ENCODE results near the gene ELAC2. TPM values are rescaled to one million over a fixed set of nuclear protein-coding genes. Genes with fewer than 3 reads are reported as not detected.

The ELAC2 gene
- total RNA-seq, 6 experiments from 2014 or later = 49.8 to 63.8 (median 55.7) TPM

GRCh38 chr17:13004336-13004735 lies 13.5 kb downstream of the ELAC2 start:
- Mint-ChIP-seq H3K4me3 (no peak overlapping the region), H3K4me1 (ENCODE audit: low read depth) (peaks cover 9% of the 10 kb centered on the region), H3K36me3 (ENCODE audit: low read depth) (no peaks in the 10 kb centered on the region; the same call in 1 of the 2 replicates), H3K27ac (no peak overlapping the region), H3K9me3 (no peaks in the 10 kb centered on the region), H3K27me3 (ENCODE audit: insufficient read depth) (no peaks in the 10 kb centered on the region; the same call in 1 of the 2 replicates)
- TF ChIP-seq, protein P1, sequence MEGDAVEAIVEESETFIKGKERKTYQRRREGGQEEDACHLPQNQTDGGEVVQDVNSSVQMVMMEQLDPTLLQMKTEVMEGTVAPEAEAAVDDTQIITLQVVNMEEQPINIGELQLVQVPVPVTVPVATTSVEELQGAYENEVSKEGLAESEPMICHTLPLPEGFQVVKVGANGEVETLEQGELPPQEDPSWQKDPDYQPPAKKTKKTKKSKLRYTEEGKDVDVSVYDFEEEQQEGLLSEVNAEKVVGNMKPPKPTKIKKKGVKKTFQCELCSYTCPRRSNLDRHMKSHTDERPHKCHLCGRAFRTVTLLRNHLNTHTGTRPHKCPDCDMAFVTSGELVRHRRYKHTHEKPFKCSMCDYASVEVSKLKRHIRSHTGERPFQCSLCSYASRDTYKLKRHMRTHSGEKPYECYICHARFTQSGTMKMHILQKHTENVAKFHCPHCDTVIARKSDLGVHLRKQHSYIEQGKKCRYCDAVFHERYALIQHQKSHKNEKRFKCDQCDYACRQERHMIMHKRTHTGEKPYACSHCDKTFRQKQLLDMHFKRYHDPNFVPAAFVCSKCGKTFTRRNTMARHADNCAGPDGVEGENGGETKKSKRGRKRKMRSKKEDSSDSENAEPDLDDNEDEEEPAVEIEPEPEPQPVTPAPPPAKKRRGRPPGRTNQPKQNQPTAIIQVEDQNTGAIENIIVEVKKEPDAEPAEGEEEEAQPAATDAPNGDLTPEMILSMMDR (IDR thresholded peaks at IDR 0.05) = no peak
- DNase-seq = no peak

DNA sequence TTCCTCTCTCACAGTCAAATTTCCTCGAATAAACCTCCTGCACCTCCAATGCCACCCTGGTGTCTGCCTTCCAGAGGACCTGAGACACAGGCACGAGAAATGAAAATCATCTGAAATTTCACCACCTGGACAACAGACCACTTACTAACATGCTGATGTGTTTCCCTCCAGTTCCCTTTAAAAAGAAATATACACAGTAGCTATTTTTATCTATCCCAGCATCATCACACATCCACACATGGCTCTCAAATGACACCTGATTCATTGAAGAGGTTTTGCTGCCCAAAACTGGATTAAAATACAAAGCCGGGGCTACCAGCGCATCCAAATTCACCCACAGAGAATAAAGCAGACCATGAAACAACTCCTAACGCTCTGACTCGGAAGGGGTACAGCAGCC lies 13.9 kb downstream of the ELAC2 start:
- no peak for DNase-seq
- peaks cover 9% of the 10 kb centered on the region for H3K4me1 Mint-ChIP-seq (ENCODE audit: low read depth)
- H3K9me3 Mint-ChIP-seq = no peaks in the 10 kb centered on the region
- H3K27ac Mint-ChIP-seq = no peak overlapping the region
- no peak overlapping the region for H3K4me3 Mint-ChIP-seq
- H3K36me3 Mint-ChIP-seq (ENCODE audit: low read depth) = no peaks in the 10 kb centered on the region; the same call in 1 of the 2 replicates
- TF ChIP-seq, protein P1 (IDR thresholded peaks at IDR 0.05) = no peak
- H3K27me3 Mint-ChIP-seq (ENCODE audit: insufficient read depth) = no peaks in the 10 kb centered on the region; the same call in 1 of the 2 replicates

DNA sequence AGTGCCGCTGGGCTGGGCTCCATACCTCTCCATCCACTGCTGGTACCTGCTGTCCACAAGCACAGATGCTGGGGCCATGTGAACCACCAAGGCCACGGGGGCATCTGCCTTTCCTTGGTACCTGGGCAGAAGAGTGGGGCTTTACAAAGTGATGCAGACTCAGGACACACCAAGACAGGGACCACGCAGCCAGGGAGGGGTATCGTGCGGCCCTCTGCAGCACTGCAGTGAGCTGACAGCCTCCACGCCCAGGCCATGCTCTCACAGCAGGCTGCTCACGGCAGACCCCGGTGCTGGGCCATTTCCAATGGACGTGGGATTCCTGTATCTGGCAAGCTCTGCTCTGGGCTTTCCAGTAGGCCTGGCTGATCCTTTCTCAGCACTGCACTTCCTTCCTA lies 14.4 kb downstream of the ELAC2 start:
- DNase-seq = no peak
- H3K27ac Mint-ChIP-seq = no peak overlapping the region
- H3K36me3 Mint-ChIP-seq (ENCODE audit: low read depth) = no peaks in the 10 kb centered on the region; the same call in 1 of the 2 replicates
- H3K9me3 Mint-ChIP-seq = no peaks in the 10 kb centered on the region
- H3K4me1 Mint-ChIP-seq (ENCODE audit: low read depth) = peaks cover 9% of the 10 kb centered on the region
- TF ChIP-seq, protein P1 (IDR thresholded peaks at IDR 0.05) = peak; percentile 2
- H3K27me3 Mint-ChIP-seq (ENCODE audit: insufficient read depth) = no peaks in the 10 kb centered on the region; the same call in 1 of the 2 replicates
- H3K4me3 Mint-ChIP-seq = no peak overlapping the region

GRCh38 chr17:13002761-13003453 lies 14.9 kb downstream of the ELAC2 start:
- Mint-ChIP-seq H3K27ac (no peak overlapping the region), H3K27me3 (ENCODE audit: insufficient read depth) (no peaks in the 10 kb centered on the region; the same call in 1 of the 2 replicates), H3K36me3 (ENCODE audit: low read depth) (no peaks in the 10 kb centered on the region; the same call in 1 of the 2 replicates), H3K9me3 (no peaks in the 10 kb centered on the region), H3K4me3 (no peak overlapping the region), H3K4me1 (ENCODE audit: low read depth) (peaks cover 9% of the 10 kb centered on the region)
- TF ChIP-seq, protein P1 (IDR thresholded peaks at IDR 0.05) = peak; percentile 98
- DNase-seq = peak; percentile 48

DNA sequence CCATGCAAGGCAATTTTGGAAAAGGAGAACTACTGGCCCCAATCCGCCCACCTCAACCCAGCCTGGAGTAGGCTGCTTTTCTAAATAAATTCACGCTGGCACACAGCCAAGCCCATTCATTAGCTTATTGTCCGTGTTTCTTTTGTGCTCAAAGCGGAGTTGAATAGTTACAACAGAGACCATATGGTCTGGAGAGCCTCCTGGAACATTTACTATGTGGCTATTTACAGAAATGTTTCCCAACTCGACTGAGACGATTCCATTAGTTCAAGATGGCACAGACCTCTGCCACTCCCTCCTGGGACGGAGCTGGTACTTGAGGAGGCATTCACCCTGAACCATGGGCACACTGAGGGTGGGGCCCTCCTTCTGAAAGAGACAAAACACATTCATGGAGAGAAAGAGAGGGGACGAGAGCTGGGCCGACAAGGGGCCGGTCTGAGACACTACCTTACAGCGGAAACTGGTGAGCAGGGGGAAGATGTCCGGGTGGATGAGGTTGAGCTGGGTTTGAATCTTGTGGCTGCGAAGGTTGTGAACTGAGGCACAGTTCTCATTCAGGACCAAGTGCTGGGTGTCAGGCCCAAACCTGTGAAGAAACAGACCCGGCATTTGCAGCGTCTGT lies 15.7 kb downstream of the ELAC2 start:
- Mint-ChIP-seq H3K4me3 (no peak overlapping the region), H3K4me1 (ENCODE audit: low read depth) (peaks cover 9% of the 10 kb centered on the region), H3K36me3 (ENCODE audit: low read depth) (peaks cover 5% of the 10 kb centered on the region; the same call in 1 of the 2 replicates), H3K27me3 (ENCODE audit: insufficient read depth) (no peaks in the 10 kb centered on the region; the same call in 1 of the 2 replicates), H3K9me3 (no peaks in the 10 kb centered on the region), H3K27ac (no peak overlapping the region)
- DNase-seq = no peak
- TF ChIP-seq, protein P1 (IDR thresholded peaks at IDR 0.05) = no peak
